Osteocyte (in vitro differentiated cells): Measurements from ENCODE around the gene STARD13. TPM values are rescaled to one million over a fixed set of nuclear protein-coding genes. Genes with fewer than 3 reads are reported as not detected.
A peak's percentile ranks its signal among the peaks of the same experiment; 100 is the strongest.

Experiments
- DNase-seq: peaks from one replicate; pipeline ENCODE4 v3.0.0; 2021; ENCODE audit warnings: mixed read lengths; ENCODE audit not compliant: unreplicated experiment; ENCODE audit errors: extremely low spot score
- H3K27ac Mint-ChIP-seq: one replicate; pipeline ENCODE4 v1.8.0; 2021; ENCODE audit warnings: mild to moderate bottlenecking, mixed read lengths; ENCODE audit not compliant: unreplicated experiment
- H3K27me3 Mint-ChIP-seq: one replicate; pipeline ENCODE4 v1.8.0; 2021; ENCODE audit warnings: mixed read lengths; ENCODE audit not compliant: unreplicated experiment
- H3K36me3 Mint-ChIP-seq: one replicate; pipeline ENCODE4 v1.8.0; 2021; ENCODE audit warnings: mixed read lengths; ENCODE audit not compliant: unreplicated experiment
- H3K4me1 Mint-ChIP-seq: one replicate; pipeline ENCODE4 v1.8.0; 2021; ENCODE audit warnings: mixed read lengths; ENCODE audit not compliant: unreplicated experiment
- H3K4me3 Mint-ChIP-seq: one replicate; pipeline ENCODE4 v1.8.0; 2021; ENCODE audit warnings: mild to moderate bottlenecking, moderate library complexity, mixed read lengths; ENCODE audit not compliant: unreplicated experiment
- H3K9me3 Mint-ChIP-seq: one replicate; pipeline ENCODE4 v1.8.0; 2021; ENCODE audit warnings: mixed read lengths; ENCODE audit not compliant: unreplicated experiment
- total RNA-seq: library from RNA; stranded (reverse); gene quantifications from 2 replicates; pipeline ENCODE4 v1.2.1, GENCODE V29; 2021
- TF ChIP-seq, protein P1 (sequence below): fragments of 200-600 bp; sonication (generic); IDR thresholded peaks from 2 replicates; pipeline ENCODE4 v1.5.0; 2021; ENCODE audit warnings: antibody characterized with exemption, mild to moderate bottlenecking, moderate library complexity

The STARD13 gene
- total RNA-seq, 1 donor from 2014 or later, result 72.0 TPM

DNA sequence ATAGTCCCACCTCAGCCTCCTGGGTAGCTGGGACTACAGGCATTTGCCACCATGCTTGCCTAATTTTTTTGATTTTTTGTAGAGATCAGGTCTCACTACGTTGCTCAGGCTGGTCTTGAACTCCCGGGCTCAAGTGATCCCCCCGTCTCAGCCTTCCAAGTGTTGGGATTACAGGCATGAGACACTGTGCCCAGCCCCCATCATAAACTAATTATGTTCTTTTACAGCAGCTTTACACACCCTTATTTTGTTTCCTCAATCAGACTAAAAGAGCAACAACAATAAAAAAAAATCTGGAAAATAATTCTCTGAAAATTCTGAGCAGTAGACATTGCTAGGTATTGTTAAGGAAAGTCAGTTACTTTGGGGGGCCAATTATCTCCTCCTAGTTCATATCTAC, 35.7 kb downstream of the STARD13 start:
- Mint-ChIP-seq H3K27me3 (no peaks in the 10 kb centered on the region), H3K4me3 (no peak overlapping the region), H3K36me3 (peaks cover 24% of the 10 kb centered on the region), H3K27ac (peak overlapping the region; percentile 46), H3K4me1 (peaks cover 66% of the 10 kb centered on the region), H3K9me3 (peaks cover 3% of the 10 kb centered on the region)
- no peak for DNase-seq
- TF ChIP-seq, protein P1, sequence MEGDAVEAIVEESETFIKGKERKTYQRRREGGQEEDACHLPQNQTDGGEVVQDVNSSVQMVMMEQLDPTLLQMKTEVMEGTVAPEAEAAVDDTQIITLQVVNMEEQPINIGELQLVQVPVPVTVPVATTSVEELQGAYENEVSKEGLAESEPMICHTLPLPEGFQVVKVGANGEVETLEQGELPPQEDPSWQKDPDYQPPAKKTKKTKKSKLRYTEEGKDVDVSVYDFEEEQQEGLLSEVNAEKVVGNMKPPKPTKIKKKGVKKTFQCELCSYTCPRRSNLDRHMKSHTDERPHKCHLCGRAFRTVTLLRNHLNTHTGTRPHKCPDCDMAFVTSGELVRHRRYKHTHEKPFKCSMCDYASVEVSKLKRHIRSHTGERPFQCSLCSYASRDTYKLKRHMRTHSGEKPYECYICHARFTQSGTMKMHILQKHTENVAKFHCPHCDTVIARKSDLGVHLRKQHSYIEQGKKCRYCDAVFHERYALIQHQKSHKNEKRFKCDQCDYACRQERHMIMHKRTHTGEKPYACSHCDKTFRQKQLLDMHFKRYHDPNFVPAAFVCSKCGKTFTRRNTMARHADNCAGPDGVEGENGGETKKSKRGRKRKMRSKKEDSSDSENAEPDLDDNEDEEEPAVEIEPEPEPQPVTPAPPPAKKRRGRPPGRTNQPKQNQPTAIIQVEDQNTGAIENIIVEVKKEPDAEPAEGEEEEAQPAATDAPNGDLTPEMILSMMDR, result no peak

DNA sequence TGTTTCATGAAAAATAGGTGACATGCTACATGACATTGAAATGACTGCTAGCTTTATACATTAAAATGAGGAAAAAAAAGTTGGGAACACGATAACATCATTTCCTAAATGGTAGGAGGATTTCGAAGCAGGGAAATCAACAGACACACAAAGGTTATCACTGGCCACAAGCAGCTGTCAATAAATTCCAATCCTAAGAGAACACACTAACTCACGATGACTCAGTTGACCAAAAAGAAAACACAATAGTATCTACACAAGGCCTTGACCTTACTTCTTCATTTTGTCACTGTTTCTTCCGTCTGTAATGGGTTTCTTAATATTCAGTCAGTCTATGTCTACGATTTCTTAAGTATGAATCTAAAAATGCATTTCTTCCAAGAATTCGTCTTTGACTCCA, 36.5 kb downstream of the STARD13 start:
- Mint-ChIP-seq H3K4me3 (no peak overlapping the region), H3K27ac (peak overlapping the region; percentile 46), H3K4me1 (peaks cover 74% of the 10 kb centered on the region), H3K36me3 (peaks cover 24% of the 10 kb centered on the region), H3K9me3 (peaks cover 3% of the 10 kb centered on the region), H3K27me3 (no peaks in the 10 kb centered on the region)
- DNase-seq, result no peak
- TF ChIP-seq, protein P1, result no peak

DNA sequence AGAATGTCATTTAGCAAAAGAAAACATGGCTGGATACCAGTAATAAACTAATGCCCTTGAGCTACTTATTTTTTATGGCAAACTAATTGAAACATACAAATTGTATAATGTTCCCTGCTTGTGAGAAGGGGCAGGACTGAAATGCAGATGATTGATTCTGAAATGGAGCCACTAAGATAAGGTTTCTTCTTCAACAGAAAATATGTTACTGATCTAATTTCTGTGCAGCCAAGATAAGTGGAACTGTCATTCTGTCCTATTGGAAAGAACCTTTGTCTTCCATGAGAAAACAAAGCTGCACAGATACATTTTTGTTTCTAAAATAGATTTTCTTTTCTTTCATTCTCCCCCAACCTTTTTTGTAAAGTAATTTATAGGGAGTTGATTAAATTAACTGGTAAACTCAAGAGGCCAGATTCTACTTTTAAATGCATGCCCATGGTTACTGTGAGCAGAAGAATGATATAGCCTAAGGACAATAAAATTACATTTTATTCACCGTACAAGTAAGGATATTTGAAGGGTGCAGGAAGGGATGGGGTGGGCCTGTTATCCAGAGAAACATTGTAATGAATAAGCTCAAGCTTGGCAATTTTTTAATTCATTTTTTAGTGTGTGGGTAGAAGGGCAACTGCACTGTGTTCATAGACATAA, 39.9 kb downstream of the STARD13 start:
- Mint-ChIP-seq H3K4me1 (peaks cover 58% of the 10 kb centered on the region), H3K27me3 (no peaks in the 10 kb centered on the region), H3K4me3 (no peak overlapping the region), H3K27ac (peak overlapping the region; percentile 89), H3K9me3 (no peaks in the 10 kb centered on the region), H3K36me3 (peaks cover 17% of the 10 kb centered on the region)
- DNase-seq, result no peak
- TF ChIP-seq, protein P1, result no peak

DNA sequence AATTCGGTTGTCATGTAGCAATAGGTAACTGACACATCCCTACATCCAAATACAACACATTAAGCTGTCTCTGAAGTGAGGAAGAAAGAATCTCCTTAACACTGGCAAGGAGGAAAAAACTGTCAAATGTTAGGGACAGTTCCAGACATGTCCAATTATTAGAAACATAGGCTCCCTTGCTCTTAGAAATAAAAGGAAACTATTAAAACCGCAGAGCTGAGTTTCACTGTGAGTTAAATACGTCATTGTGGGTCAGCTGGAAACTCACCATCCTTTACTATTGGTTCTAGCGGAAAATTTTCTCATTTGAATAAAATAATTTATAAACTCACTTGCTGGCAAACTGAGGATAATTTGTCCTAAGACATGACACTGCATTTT, 40.7 kb downstream of the STARD13 start:
- DNase-seq, result no peak
- H3K4me1 Mint-ChIP-seq, result peaks cover 50% of the 10 kb centered on the region
- peaks cover 4% of the 10 kb centered on the region for H3K9me3 Mint-ChIP-seq
- H3K4me3 Mint-ChIP-seq, result peak overlapping the region; percentile 32
- H3K27me3 Mint-ChIP-seq, result no peaks in the 10 kb centered on the region
- peak overlapping the region; percentile 89 for H3K27ac Mint-ChIP-seq
- TF ChIP-seq, protein P1, result no peak
- H3K36me3 Mint-ChIP-seq, result peaks cover 23% of the 10 kb centered on the region

DNA sequence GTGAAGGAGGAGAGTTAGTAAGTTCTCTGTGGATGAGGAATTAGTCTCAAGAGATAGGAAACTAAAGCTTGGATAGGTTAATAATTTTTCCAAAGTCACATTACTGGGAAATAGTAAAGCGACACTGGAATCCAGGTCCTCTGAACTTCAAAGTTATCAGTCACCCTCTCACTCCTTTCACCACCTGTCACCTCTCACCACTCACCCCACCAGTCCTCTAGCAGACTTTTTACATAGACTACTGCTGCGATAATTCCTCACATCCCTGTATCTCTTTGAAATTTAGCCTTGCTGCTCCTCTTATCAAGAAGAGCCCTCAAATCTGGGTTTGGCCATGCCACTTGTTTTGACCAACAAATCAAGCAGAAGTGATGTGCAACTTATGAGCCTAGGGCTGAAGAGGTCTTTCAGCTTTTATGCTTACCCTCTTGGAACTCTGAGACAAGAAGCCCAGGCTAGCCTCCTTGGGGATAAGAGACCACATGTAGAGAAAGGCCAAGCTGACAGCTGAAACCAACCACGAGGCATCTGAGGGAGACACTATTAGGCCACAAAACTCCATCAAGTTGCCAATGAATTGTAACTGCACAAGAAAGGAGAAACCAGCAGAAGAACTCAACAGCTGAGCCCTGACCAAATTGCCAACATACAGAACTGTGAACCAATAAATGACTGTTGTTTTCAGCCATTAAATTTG, 41.2 kb downstream of the STARD13 start:
- Mint-ChIP-seq H3K27me3 (no peaks in the 10 kb centered on the region), H3K4me1 (peaks cover 48% of the 10 kb centered on the region), H3K4me3 (no peak overlapping the region), H3K27ac (peak overlapping the region; percentile 89), H3K36me3 (peaks cover 25% of the 10 kb centered on the region), H3K9me3 (peaks cover 7% of the 10 kb centered on the region)
- TF ChIP-seq, protein P1, result no peak
- no peak for DNase-seq
